B cell (primary cell): ENCODE results near the gene CENPW. TPM values are rescaled to one million over a fixed set of nuclear protein-coding genes. Genes with fewer than 3 reads are reported as not detected.

Source experiments
- ATAC-seq: fragments of 200-7000 bp; cut with Tn5 transposase; one replicate; pipeline ENCODE4 v1.10.0; 2021; ENCODE audit warnings: low read depth, mild to moderate bottlenecking, moderate number of reproducible peaks, moderate library complexity
- CTCF ChIA-PET: fragments of 350-600 bp; sonication (Branson Sonifier 250); formaldehyde crosslinking; loops from one replicate; lab custom pipeline; 2021; ENCODE audit warnings: antibody characterized with exemption, inconsistent platforms; lab: Charles Lee
- POLR2A ChIA-PET: fragments of 350-600 bp; sonication (Branson Sonifier 250); formaldehyde crosslinking; loops from one replicate; lab custom pipeline; 2021; ENCODE audit warnings: antibody characterized with exemption; lab: Charles Lee
- DNase-seq: peaks from one replicate; pipeline ENCODE4 v3.0.0; 2013
- H2AFZ ChIP-seq: 2 replicates; pipeline ENCODE4 v1.6.1; 2012; ENCODE audit warnings: mild to moderate bottlenecking, low read depth, low read length; ENCODE audit not compliant: insufficient read depth, poor library complexity, severe bottlenecking
- H3K27ac ChIP-seq, 2 donors: 1 replicate in 1 of 2; 2 replicates in 1 of 2; pipeline ENCODE4 v1.5.1; 2012 to 2013; ENCODE audit warnings: low read length in 2 of 2, mild to moderate bottlenecking in 2 of 2, moderate library complexity in 1 of 2
- H3K27me3 ChIP-seq, 4 experiments: fragments of 200-600 bp in 1 of 4; sonication (generic) in 1 of 4; replicated peaks in 1 of 4; 1 replicate in 2 of 4; 2 replicates in 2 of 4; pipeline versions ENCODE4 v1.6.1 to v1.7.0; 2013 to 2016; ENCODE audit warnings: low read length in 3 of 4, mild to moderate bottlenecking in 2 of 4, mixed read lengths in 1 of 4, moderate library complexity in 1 of 4; ENCODE audit not compliant: insufficient read depth in 4 of 4, control insufficient read depth in 3 of 4; ENCODE audit errors: control extremely low read depth in 1 of 4
- H3K36me3 ChIP-seq, 2 experiments: replicated peaks in 1 of 2; 1 replicate in 1 of 2; 2 replicates in 1 of 2; pipeline versions ENCODE4 v1.6.1 to v1.7.1; 2013; ENCODE audit warnings: low read length in 1 of 2; ENCODE audit not compliant: insufficient read depth in 2 of 2, control insufficient read depth in 1 of 2; ENCODE audit errors: control extremely low read depth in 1 of 2, extremely low read depth in 1 of 2
- H3K4me1 ChIP-seq, 2 donors: fragments of 200-600 bp in 1 of 2; sonication (generic) in 1 of 2; 1 replicate in 1 of 2; 2 replicates in 1 of 2; pipeline versions ENCODE4 v1.5.1 to v1.6.1; 2013 to 2017; ENCODE audit warnings: low read length in 2 of 2; ENCODE audit not compliant: control insufficient read depth in 2 of 2, insufficient read depth in 2 of 2
- H3K4me2 ChIP-seq: replicated peaks from 2 replicates; pipeline ENCODE3; 2012; ENCODE audit warnings: mild to moderate bottlenecking, low read depth, low read length; ENCODE audit not compliant: poor library complexity, severe bottlenecking
- H3K4me3 ChIP-seq, 5 experiments: fragments of 200-600 bp in 1 of 5; sonication (generic) in 1 of 5; 1 replicate in 3 of 5; 2 replicates in 2 of 5; pipeline versions ENCODE4 v1.5.1 to v1.7.0; 2011 to 2016; ENCODE audit warnings: low read length in 4 of 5, mild to moderate bottlenecking in 4 of 5, low read depth in 2 of 5, control low read depth in 1 of 5, moderate library complexity in 1 of 5; ENCODE audit not compliant: insufficient read depth in 1 of 5; ENCODE audit errors: control extremely low read depth in 1 of 5, extremely low read depth in 1 of 5
- H3K79me2 ChIP-seq: fragments of 200-600 bp; sonication (generic); one replicate; pipeline ENCODE4 v1.6.0; 2016; ENCODE audit warnings: low read length; ENCODE audit not compliant: control insufficient read depth, insufficient read depth
- H3K9ac ChIP-seq: fragments of 200-600 bp; sonication (generic); 2 replicates; pipeline ENCODE4 v1.6.1; 2017; ENCODE audit warnings: mild to moderate bottlenecking, low read length, moderate library complexity
- H3K9me3 ChIP-seq, 3 donors: one replicate each; pipeline versions ENCODE4 v1.6.1 to v1.7.1; 2013; ENCODE audit warnings: low read length in 2 of 3; ENCODE audit not compliant: control insufficient read depth in 2 of 3, insufficient read depth in 1 of 3; ENCODE audit errors: control extremely low read depth in 1 of 3
- H4K20me1 ChIP-seq: 2 replicates; pipeline ENCODE4 v1.6.0; 2012; ENCODE audit warnings: mild to moderate bottlenecking, low read length; ENCODE audit not compliant: insufficient read depth, control insufficient read depth, poor library complexity, severe bottlenecking
- H3K27ac Mint-ChIP-seq: one replicate; pipeline ENCODE4 v1.8.0; 2021; ENCODE audit warnings: mixed read lengths
- H3K27me3 Mint-ChIP-seq: one replicate; pipeline ENCODE4 v1.8.0; 2021; ENCODE audit warnings: mixed read lengths
- H3K4me1 Mint-ChIP-seq: one replicate; pipeline ENCODE4 v1.8.0; 2021; ENCODE audit warnings: mixed read lengths
- H3K4me3 Mint-ChIP-seq: one replicate; pipeline ENCODE4 v1.8.0; 2021; ENCODE audit warnings: mixed read lengths
- H3K9me3 Mint-ChIP-seq: one replicate; pipeline ENCODE4 v1.8.0; 2022; ENCODE audit warnings: mixed read lengths; ENCODE audit not compliant: insufficient read depth
- EZH2 ChIP-seq: IDR thresholded peaks from 2 replicates; pipeline ENCODE4 v1.6.1; 2012; ENCODE audit warnings: borderline replicate concordance, low read depth, mild to moderate bottlenecking, moderate library complexity, low read length; ENCODE audit not compliant: insufficient read depth, poor library complexity, severe bottlenecking
- WGBS: methylation state at CpG from one replicate; pipeline ENCODE4 v1.1.5; 2013; ENCODE audit warnings: missing lambda C conversion rate; ENCODE audit not compliant: insufficient coverage; 5-methylcytosine and 5-hydroxymethylcytosine counted together
- intact Hi-C: fragments of 100-400 bp; cut with micrococcal nuclease; formaldehyde crosslinking; loops from one replicate; pipeline ENCODE4 v1.10.0; 2022
- polyA minus RNA-seq: library from RNA; depleted of rRNA, polyadenylated mRNA; stranded (reverse); fragments of >200 nt; gene quantifications from 2 replicates; pipeline ENCODE4 v1.2.3, GENCODE V29; 2012
- polyA plus RNA-seq: library from polyadenylated mRNA; depleted of rRNA; stranded (reverse); fragments of >200 nt; gene quantifications from 2 replicates; pipeline ENCODE4 v1.2.3, GENCODE V29; 2012
- total RNA-seq, 2 donors: library from RNA; stranded (reverse); fragments of 120-200 nt in 1 of 2; gene quantifications; 1 replicate in 1 of 2; 2 replicates in 1 of 2; pipeline versions ENCODE4 v1.2.3 to v1.2.4, GENCODE V29; 2013 to 2022
- TF ChIP-seq, protein P1 (sequence below): fragments of 200-600 bp; IDR thresholded peaks from one replicate; pipeline ENCODE4 v1.8.0; 2022; ENCODE audit warnings: antibody characterized with exemption, mild to moderate bottlenecking

CENPW gene
- total RNA-seq (0.81 and 1.3 TPM in 2 replicates), polyA plus RNA-seq (1.1 and 1.8 TPM in 2 replicates), polyA minus RNA-seq (0.57 TPM in 1 of 2 replicates, not detected in the other)
- 2.5 TPM for total RNA-seq (2013)

- Histone ChIP-seq H4K20me1 (no peaks in the 10 kb centered on the region), H3K4me1 (peaks cover 8 to 10% of the 10 kb centered on the region in 2 donors), H3K9ac (peak within 1 kb of the TSS; percentile 90), H3K79me2 (no peaks in the 10 kb centered on the region), H3K27me3 (no peaks in the 10 kb centered on the region), H2AFZ (peak within 1 kb of the TSS; percentile 99), H3K36me3 (no peaks in the 10 kb centered on the region), H3K4me2 (peak within 1 kb of the TSS; percentile 89), H3K4me3 (peak within 1 kb of the TSS; percentile 58 to 96 (median 88)), H3K27ac (peak within 1 kb of the TSS in 1 of 2 donors; percentile 51), H3K9me3 (no peaks in the 10 kb centered on the region)
- TF ChIP-seq, protein P1, sequence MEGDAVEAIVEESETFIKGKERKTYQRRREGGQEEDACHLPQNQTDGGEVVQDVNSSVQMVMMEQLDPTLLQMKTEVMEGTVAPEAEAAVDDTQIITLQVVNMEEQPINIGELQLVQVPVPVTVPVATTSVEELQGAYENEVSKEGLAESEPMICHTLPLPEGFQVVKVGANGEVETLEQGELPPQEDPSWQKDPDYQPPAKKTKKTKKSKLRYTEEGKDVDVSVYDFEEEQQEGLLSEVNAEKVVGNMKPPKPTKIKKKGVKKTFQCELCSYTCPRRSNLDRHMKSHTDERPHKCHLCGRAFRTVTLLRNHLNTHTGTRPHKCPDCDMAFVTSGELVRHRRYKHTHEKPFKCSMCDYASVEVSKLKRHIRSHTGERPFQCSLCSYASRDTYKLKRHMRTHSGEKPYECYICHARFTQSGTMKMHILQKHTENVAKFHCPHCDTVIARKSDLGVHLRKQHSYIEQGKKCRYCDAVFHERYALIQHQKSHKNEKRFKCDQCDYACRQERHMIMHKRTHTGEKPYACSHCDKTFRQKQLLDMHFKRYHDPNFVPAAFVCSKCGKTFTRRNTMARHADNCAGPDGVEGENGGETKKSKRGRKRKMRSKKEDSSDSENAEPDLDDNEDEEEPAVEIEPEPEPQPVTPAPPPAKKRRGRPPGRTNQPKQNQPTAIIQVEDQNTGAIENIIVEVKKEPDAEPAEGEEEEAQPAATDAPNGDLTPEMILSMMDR: no peak
- TF ChIP-seq EZH2: no peak
- CTCF ChIA-PET: no interaction called here
- no peaks in the 10 kb centered on the region for H3K27me3 Mint-ChIP-seq
- no peak within 1 kb of the TSS for H3K27ac Mint-ChIP-seq
- H3K9me3 Mint-ChIP-seq: no peaks in the 10 kb centered on the region
- intact Hi-C loops: no loop called here
- POLR2A ChIA-PET: no interaction called here
- ATAC-seq (peak; percentile 92), DNase-seq (peak; percentile 89)
- WGBS: under 1% methylated on average over 44 of the region's 46 CpGs
- peaks cover 10% of the 10 kb centered on the region for H3K4me1 Mint-ChIP-seq
- no peak within 1 kb of the TSS for H3K4me3 Mint-ChIP-seq
These were observed at the start of gene CENPW for GRCh38 chr6:126339796-126340609. TSS of gene CENPW (plus strand) at chr6:126340115. CDS start at chr6:126340274, 159 bp downstream.

DNA sequence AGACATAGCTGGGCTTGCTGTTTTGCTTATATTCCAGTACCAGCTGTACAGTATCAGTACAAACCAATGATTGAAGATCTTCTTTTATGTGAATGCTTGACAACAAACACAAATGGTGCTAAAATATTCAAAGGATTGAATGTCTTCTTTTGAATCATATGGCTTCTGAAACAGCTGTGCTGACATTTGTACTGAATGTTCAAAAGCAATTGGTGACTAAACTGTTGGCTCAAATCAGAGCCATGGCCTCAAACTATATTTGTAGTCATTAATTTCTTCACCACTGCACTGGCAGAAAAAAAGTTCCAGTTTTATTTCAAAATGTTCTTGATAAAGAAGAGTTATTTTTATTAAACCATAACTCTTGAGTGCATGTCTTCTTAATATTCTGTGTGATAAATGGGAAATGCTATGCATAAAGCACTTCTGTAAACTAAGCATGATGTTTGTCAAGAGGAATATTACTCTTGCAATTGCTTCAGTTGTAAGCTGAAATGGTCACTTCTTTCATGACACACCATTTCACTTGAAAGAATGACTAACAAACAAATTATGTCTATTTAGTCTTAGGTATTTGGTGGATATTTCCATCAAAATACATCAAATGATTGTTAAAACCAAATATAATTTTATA, 45.9 kb upstream of the CENPW start:
- no peaks in the 10 kb centered on the region for H3K79me2 ChIP-seq
- no peaks in the 10 kb centered on the region for H3K27me3 ChIP-seq
- no peak overlapping the region for H3K4me3 ChIP-seq
- no peak overlapping the region for H3K27ac ChIP-seq
- no peak overlapping the region for H3K9ac ChIP-seq
- Mint-ChIP-seq H3K4me1 (no peaks in the 10 kb centered on the region), H3K4me3 (no peak overlapping the region), H3K27ac (no peak overlapping the region), H3K9me3 (no peaks in the 10 kb centered on the region), H3K27me3 (no peaks in the 10 kb centered on the region)
- no peaks in the 10 kb centered on the region for H3K9me3 ChIP-seq
- intact Hi-C loops: no loop called here
- no peak overlapping the region for H2AFZ ChIP-seq
- TF ChIP-seq, protein P1: no peak
- H3K4me1 ChIP-seq: no peaks in the 10 kb centered on the region
- no peaks in the 10 kb centered on the region for H3K36me3 ChIP-seq
- no peak overlapping the region for H3K4me2 ChIP-seq
- ChIA-PET CTCF (no interaction called here), POLR2A (no interaction called here)
- DNase-seq (no peak), ATAC-seq (no peak)
- H4K20me1 ChIP-seq: no peaks in the 10 kb centered on the region
